Measurements from ENCODE around the gene C3.

DNA sequence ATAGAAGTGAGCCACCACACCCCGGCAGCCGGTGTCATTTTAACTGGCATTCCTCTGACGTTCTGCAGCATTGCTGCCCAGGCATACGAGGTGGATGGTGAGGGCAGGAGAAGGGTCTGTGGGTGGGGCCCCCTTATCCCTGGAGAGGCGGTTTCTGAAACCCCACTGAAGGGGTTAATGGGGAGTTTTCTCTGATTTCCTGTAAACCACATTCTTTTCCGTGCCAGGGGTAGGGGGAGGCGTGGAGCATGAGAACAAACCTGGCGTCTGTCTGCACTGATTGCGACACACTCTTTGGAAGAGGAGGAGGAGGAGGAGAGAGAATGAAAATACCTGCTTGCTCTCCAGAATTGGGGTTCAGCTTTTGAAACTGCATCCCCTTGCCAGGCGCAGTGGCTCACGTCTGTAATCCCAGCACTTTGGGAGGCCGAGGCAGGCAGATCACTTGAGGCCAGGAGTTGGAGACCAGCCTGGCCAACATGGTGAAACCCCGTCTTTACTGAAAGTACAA lies 2.7 kb upstream of the C3 start:
- TF ChIP-seq, protein P1, sequence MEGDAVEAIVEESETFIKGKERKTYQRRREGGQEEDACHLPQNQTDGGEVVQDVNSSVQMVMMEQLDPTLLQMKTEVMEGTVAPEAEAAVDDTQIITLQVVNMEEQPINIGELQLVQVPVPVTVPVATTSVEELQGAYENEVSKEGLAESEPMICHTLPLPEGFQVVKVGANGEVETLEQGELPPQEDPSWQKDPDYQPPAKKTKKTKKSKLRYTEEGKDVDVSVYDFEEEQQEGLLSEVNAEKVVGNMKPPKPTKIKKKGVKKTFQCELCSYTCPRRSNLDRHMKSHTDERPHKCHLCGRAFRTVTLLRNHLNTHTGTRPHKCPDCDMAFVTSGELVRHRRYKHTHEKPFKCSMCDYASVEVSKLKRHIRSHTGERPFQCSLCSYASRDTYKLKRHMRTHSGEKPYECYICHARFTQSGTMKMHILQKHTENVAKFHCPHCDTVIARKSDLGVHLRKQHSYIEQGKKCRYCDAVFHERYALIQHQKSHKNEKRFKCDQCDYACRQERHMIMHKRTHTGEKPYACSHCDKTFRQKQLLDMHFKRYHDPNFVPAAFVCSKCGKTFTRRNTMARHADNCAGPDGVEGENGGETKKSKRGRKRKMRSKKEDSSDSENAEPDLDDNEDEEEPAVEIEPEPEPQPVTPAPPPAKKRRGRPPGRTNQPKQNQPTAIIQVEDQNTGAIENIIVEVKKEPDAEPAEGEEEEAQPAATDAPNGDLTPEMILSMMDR (conservative IDR thresholded peaks at IDR 0.05; ENCODE audit: low read depth in 2 of 2): no peak
- TF ChIP-seq EZH2 (IDR thresholded peaks at IDR 0.05; ENCODE audit: low read depth, unreplicated experiment) (no peak), POLR2AphosphoS5 (IDR thresholded peaks at IDR 0.05; ENCODE audit: low read depth) (no peak), EZH2phosphoT487 (IDR thresholded peaks at IDR 0.05; ENCODE audit: unreplicated experiment) (no peak), CREB1 (CRISPR knock-in tag; IDR thresholded peaks at IDR 0.05; ENCODE audit: low read depth) (no peak), JUNB (IDR thresholded peaks at IDR 0.05; ENCODE audit: unreplicated experiment) (no peak), ZNF114 (CRISPR knock-in tag; IDR thresholded peaks at IDR 0.05) (no peak)
- TF ChIP-seq, protein P2, sequence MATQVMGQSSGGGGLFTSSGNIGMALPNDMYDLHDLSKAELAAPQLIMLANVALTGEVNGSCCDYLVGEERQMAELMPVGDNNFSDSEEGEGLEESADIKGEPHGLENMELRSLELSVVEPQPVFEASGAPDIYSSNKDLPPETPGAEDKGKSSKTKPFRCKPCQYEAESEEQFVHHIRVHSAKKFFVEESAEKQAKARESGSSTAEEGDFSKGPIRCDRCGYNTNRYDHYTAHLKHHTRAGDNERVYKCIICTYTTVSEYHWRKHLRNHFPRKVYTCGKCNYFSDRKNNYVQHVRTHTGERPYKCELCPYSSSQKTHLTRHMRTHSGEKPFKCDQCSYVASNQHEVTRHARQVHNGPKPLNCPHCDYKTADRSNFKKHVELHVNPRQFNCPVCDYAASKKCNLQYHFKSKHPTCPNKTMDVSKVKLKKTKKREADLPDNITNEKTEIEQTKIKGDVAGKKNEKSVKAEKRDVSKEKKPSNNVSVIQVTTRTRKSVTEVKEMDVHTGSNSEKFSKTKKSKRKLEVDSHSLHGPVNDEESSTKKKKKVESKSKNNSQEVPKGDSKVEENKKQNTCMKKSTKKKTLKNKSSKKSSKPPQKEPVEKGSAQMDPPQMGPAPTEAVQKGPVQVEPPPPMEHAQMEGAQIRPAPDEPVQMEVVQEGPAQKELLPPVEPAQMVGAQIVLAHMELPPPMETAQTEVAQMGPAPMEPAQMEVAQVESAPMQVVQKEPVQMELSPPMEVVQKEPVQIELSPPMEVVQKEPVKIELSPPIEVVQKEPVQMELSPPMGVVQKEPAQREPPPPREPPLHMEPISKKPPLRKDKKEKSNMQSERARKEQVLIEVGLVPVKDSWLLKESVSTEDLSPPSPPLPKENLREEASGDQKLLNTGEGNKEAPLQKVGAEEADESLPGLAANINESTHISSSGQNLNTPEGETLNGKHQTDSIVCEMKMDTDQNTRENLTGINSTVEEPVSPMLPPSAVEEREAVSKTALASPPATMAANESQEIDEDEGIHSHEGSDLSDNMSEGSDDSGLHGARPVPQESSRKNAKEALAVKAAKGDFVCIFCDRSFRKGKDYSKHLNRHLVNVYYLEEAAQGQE (IDR thresholded peaks at IDR 0.05; ENCODE audit: unreplicated experiment): no peak
- TF ChIP-seq, protein P3, sequence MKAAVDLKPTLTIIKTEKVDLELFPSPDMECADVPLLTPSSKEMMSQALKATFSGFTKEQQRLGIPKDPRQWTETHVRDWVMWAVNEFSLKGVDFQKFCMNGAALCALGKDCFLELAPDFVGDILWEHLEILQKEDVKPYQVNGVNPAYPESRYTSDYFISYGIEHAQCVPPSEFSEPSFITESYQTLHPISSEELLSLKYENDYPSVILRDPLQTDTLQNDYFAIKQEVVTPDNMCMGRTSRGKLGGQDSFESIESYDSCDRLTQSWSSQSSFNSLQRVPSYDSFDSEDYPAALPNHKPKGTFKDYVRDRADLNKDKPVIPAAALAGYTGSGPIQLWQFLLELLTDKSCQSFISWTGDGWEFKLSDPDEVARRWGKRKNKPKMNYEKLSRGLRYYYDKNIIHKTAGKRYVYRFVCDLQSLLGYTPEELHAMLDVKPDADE (IDR thresholded peaks at IDR 0.05): no peak

Data from GM23338 (cell line).